ENCODE results near the gene NSUN4.
"Not testable (repeated sequence)": the region's sequence is repeated elsewhere in the genome, so short reads cannot be mapped to it uniquely, and the experiment has no call there.

Gene NSUN4

GRCh38 chr1:46340404-46341221 is at the start of gene NSUN4:
Gene NSUN4, plus strand, starts transcription at chr1:46340807. Its CDS starts 20 bp downstream, at chr1:46340827.
- DNase-seq, result peak; percentile 75 to 76

DNA sequence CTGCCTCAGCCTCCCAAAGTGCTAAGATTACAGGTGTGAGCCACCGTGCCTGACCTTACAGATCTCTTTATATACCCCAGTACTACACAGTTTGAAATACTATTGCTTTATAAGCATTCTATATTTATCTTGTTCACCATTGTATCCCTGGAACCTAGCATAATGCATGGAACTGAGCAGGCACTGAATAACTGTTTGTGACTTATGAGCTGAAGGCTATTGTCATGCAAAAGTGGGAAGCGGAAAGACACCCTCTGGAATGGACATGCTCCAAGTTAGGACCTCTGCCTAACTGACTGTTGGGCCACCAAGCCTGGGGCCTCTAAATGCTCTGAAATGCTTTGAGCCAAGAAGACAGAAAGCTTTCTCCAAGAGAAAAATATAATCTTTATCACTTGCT is 45.3 kb upstream of the NSUN4 start:
- no peak for DNase-seq

GRCh38 chr1:46298387-46298786 is 42.2 kb upstream of the NSUN4 start:
- no peak for DNase-seq

- no peak for DNase-seq
Measured at GRCh38 chr1:46300673-46301405, 39.8 kb upstream of the NSUN4 start.

GRCh38 chr1:46301406-46301807 is 39.2 kb upstream of the NSUN4 start:
- DNase-seq, result no peak

GRCh38 chr1:46301808-46302640 is 38.6 kb upstream of the NSUN4 start:
- DNase-seq, result peak; percentile 41 to 46

- DNase-seq, result no peak
Measured at GRCh38 chr1:46302641-46303037, 38.0 kb upstream of the NSUN4 start.

- DNase-seq, result peak; percentile 89 to 90
Measured at GRCh38 chr1:46303038-46303871, 37.4 kb upstream of the NSUN4 start, which contains the start of the genes LRRC41 and UQCRH. Gene LRRC41, minus strand, starts transcription at chr1:46303616. Its CDS starts 294 bp downstream, at chr1:46303322. Gene UQCRH, plus strand, starts transcription at chr1:46303698. Its CDS starts 69 bp downstream, at chr1:46303767.

- no peak for DNase-seq
Measured at GRCh38 chr1:46303872-46304326, 36.7 kb upstream of the NSUN4 start.

- DNase-seq, result no peak
Measured at GRCh38 chr1:46306159-46306530, 34.5 kb upstream of the NSUN4 start.

DNA sequence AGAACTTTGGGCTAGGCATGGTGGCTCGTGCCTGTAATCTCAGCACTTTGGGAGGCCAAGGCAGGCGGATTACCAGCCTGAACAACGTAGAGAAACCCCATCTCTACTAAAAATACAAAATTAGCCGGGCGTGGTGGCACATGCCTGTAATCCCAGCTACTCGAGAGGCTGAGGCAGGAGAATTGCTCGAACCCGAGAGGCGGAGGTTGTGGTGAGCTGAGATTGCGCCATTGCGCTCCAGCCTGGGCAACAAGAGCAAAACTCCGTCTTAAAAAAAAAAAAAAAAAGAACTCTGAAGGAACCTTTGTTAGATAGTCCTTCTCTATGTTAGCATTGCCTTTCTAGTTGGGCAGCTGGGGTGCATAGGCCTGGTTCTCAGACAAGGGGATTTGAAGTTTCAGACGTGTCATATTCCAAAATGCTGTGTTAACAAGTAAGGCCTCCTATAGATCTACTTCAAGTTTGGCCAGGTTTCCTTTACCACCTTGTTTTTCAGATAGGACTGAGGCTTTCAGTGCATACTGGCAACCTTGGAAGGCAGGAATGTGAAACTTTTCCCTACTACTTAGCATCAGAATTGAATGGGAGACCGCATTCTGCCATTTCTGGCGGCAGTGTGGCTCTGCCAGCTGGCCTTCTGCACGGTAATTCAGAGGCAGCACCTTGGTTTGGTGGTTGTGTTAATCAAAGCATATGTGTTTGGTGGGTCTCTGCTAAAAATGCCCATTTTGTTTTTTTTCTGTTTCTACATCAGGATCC is 31.0 kb upstream of the NSUN4 start:
- no peak for DNase-seq

DNA sequence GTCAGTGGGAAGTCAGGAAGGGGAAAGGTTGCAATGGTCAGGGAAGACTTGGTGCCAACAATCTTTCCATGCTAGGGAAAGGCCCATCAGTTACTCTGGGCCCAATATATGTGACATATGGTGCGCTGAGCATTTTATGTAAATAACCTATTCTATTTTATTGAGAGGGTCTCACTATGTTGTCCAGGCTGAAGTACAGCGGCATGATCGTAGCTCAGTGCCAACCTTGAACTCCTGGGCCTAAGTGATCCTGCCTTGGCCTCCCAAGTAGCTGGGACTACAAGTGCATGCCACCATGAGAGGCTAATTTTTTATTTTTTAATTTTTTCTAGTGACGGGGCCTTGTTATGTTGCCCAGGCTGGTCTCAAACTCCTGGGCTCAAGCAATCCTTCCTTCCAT is 30.3 kb upstream of the NSUN4 start:
- no peak for DNase-seq

DNA sequence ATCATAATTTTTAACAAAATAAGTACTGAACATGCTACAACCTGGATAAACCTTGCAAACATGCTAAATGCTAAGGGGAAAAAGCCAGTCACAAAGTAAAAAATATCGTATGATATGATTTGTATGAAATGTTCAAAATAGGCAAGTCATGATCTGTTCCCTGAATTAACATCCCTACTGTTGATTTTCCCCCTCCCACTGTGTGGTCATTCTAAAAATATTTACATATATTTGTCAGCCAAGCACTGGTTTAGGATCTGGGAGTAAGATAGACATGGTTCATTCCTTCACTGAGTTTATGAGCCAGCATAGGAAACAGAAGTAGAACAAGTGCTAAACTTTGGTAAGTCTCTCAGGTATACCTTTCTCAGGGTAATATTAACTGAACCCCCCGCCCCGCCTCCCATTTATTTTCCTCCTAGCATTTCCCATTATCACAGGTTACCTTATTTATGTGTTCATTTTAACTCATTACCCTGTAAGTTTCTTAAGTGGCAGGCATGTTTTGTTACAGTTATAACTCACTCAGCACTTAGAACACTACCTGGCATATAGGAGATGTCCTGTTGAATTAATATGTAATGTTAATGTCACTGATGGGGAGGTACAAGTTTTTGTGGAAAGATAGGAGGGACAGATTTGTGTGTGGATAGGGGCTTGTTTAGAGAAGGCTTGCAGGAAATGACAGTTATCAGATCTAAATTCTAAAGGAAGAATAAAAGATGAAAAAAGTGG is 24.8 kb upstream of the NSUN4 start:
- DNase-seq, result no peak

GRCh38 chr1:46317323-46317722 is 23.3 kb upstream of the NSUN4 start:
- no peak for DNase-seq

DNA sequence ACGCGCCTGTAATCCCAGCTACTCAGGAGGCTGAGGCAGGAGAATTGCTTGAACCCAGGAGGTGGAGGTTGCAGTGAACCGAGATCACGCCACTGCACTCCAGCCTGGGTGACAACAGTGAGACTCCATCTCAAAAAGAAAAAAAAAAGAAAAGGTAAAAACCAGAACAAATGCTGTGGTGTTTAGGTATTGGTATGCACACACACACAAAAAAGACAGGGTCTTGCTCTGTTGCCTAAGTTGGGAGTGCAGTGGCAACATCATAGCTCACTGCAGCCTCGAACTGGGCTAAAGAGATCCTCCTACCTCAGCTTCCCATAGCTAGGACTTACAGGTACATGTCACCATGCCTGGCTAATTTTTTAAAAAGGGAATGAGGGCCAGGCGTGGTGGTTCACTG is 21.3 kb upstream of the NSUN4 start:
- not testable (repeated sequence) for DNase-seq

GRCh38 chr1:46319960-46320914 is 20.4 kb upstream of the NSUN4 start:
- not testable (repeated sequence) for DNase-seq

- not testable (repeated sequence) for DNase-seq
Measured at GRCh38 chr1:46322191-46322590, 18.4 kb upstream of the NSUN4 start.

GRCh38 chr1:46325285-46326076 is 15.1 kb upstream of the NSUN4 start:
- DNase-seq, result not testable (repeated sequence)
